NB4 (cell line): ENCODE results near the gene NDUFS6.

ENCODE experiments used
- DNase-seq: peaks from one replicate; pipeline ENCODE4 v3.0.0; 2010; ENCODE audit warnings: low read depth
- H3K4me3 ChIP-seq: one replicate; pipeline ENCODE4 v1.5.1; 2011; ENCODE audit warnings: mild to moderate bottlenecking, low read depth, low read length, moderate library complexity
- MYC ChIP-seq: IDR thresholded peaks from 2 replicates; pipeline ENCODE4 v1.6.1; 2011; ENCODE audit warnings: low read depth, low read length
- POLR2A ChIP-seq: IDR thresholded peaks from 2 replicates; pipeline ENCODE4 v1.6.1; 2011; ENCODE audit warnings: mild to moderate bottlenecking; ENCODE audit not compliant: insufficient read length; ENCODE audit errors: extremely low read depth
- TF ChIP-seq, protein P1 (sequence below): IDR thresholded peaks from one replicate; pipeline ENCODE4 v1.5.1; 2012; ENCODE audit warnings: low read depth, low read length
- TF ChIP-seq, protein P2 (sequence below): IDR thresholded peaks from 2 replicates; pipeline ENCODE4 v1.6.1; 2011; ENCODE audit warnings: low read depth, low read length

NDUFS6 gene

DNA sequence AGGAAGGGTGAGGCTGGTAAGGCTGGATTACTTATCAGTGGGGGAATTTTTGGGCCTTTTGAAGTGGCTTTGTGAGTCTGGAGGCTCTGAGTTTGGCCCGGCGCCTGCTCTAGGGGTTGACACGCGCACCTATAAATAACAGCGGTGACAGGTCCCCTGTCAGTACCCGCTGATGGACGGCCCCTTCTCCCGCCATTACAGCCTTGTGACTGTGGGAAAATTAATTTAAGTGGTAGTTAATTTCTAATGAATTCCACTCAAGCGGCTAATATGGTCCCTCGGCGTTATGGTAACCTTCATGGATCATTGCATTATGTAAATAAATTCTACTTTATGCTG lies 18.0 kb upstream of the NDUFS6 start:
- H3K4me3 ChIP-seq, result no peak overlapping the region
- no peak for DNase-seq
- no peak for TF ChIP-seq MYC
- no peak for TF ChIP-seq POLR2A
- TF ChIP-seq, protein P1, sequence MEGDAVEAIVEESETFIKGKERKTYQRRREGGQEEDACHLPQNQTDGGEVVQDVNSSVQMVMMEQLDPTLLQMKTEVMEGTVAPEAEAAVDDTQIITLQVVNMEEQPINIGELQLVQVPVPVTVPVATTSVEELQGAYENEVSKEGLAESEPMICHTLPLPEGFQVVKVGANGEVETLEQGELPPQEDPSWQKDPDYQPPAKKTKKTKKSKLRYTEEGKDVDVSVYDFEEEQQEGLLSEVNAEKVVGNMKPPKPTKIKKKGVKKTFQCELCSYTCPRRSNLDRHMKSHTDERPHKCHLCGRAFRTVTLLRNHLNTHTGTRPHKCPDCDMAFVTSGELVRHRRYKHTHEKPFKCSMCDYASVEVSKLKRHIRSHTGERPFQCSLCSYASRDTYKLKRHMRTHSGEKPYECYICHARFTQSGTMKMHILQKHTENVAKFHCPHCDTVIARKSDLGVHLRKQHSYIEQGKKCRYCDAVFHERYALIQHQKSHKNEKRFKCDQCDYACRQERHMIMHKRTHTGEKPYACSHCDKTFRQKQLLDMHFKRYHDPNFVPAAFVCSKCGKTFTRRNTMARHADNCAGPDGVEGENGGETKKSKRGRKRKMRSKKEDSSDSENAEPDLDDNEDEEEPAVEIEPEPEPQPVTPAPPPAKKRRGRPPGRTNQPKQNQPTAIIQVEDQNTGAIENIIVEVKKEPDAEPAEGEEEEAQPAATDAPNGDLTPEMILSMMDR, result no peak
- TF ChIP-seq, protein P2, sequence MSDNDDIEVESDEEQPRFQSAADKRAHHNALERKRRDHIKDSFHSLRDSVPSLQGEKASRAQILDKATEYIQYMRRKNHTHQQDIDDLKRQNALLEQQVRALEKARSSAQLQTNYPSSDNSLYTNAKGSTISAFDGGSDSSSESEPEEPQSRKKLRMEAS, result no peak

DNA sequence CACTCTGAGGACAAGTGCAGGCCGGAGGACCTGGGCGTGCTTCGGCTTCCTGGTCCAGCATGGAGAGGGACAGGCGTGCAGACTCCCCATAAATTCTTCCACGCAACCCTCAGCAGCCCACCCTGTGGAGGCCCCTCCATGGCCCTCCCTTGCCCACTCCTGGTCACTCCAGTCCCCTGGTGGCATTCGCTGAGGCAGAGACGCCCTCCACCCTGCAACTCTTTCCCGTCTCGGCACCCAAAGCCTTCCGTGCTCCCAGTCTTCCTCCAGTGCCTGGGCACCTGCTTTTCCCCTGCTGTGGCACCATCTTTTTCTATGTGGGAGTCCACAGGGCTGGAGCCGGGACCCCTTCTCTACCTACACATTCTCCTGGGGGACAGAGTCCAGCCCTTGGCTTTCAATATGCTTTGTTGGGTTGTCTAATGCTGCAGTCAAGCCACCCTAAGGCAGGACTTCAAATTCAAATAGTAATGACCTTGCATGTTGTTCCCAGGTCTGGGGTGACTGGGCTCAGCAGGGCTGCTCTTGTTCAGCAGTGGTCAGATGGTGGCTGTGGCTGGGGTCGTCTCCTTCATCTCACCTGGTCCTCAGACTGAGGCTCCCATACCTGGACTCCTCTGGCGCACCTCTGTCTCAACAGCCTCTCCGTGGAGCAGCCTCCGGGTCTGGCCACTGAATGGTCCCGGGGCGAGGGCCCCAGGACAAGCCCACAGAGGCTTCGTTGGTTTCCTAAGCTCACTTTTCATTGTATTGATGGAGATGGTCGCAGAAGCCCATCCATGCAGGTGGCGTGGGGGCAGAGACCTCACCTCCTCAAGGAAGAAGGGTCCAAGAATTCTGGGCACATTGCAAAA lies 16.8 kb upstream of the NDUFS6 start:
- TF ChIP-seq, protein P1, result no peak
- H3K4me3 ChIP-seq, result no peak overlapping the region
- no peak for DNase-seq

DNA sequence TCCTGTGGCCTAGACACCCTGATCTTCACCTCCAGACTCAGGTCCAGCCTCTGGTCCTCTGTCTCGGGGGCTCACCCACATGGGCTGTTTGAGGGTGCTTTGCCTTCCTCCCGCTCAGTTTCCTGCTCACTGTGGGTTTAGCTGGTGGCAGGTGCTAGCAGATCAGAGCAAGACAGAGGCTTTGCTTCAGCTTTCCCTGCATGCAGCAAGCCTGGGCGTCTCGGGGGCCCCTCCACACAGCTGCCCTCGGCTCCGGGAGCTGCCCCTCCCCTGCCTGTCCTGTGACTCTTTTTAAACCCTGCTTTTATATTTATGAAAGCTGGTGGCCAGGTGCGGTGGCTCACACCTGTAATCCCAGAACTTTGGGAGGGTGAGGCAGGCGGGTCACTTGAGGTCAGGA lies 16.1 kb upstream of the NDUFS6 start:
- no peak for DNase-seq
- TF ChIP-seq, protein P2, result no peak
- no peak for TF ChIP-seq POLR2A
- TF ChIP-seq, protein P1, result no peak
- TF ChIP-seq MYC, result no peak
- H3K4me3 ChIP-seq, result no peak overlapping the region

DNA sequence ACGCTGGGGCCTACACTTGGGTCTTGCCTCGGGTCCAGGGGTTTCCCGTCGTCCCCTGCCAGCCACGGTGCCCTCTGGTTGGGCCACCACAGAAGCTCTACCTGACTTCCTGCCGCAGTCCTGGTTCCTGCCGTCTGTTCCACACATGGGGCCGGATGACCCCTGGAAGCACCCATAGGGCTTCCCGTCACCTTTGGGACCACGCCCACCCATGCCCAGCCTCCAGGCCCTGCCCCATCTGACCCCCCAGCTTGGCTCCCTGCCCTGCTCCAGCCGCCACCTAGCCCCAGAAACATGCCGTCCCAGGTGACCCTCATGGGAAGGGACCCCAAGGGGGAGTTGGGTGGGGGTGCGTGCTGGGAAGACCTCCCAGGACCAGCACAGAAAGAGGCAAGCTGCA lies 15.2 kb upstream of the NDUFS6 start:
- TF ChIP-seq, protein P1, result no peak
- TF ChIP-seq, protein P2, result no peak
- TF ChIP-seq POLR2A (no peak), MYC (no peak)
- H3K4me3 ChIP-seq, result no peak overlapping the region
- no peak for DNase-seq

DNA sequence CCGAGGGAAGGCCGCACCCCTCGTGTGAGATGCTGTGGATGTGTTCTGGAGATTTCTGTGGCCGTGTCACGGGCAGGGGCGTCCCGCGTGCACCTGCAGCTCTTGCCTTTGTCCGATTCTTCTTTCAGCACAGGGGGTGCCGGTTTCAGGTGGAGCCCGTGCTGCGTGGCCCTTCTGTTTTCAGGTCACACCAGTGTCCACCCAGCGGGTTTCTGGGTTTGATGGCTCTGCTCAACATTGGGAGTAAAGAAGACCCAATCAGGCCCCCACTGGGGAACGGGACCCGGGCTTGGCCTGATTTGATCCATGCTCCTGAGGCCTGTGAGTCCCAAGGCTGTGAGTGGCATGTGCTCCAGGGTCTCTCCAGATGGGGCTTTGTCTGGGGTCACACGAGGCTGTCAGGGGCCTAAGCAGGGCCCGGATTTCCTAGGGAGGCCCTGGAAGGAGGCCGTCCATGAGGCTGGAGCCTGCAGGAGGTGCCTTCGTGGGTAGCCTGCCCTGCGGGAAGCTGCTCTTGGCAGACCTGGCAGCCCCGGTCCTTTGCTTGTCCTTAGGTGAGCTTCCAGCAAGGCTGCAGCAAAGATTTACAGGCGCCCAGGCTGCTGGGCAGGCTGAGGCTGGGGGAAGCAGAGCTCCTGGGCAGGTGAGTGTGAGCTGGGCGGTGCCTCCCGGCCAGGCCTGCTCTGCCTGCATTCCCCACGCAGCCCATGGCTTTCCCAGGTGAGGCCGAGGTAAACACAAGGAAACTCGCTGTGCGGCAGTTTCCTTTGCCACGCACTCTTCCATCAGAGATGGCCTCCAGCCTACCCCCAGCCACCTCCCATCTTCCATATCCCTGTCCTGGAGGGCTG lies 14.4 kb upstream of the NDUFS6 start:
- no peak for TF ChIP-seq POLR2A
- TF ChIP-seq, protein P2, result no peak
- no peak overlapping the region for H3K4me3 ChIP-seq
- no peak for DNase-seq

DNA sequence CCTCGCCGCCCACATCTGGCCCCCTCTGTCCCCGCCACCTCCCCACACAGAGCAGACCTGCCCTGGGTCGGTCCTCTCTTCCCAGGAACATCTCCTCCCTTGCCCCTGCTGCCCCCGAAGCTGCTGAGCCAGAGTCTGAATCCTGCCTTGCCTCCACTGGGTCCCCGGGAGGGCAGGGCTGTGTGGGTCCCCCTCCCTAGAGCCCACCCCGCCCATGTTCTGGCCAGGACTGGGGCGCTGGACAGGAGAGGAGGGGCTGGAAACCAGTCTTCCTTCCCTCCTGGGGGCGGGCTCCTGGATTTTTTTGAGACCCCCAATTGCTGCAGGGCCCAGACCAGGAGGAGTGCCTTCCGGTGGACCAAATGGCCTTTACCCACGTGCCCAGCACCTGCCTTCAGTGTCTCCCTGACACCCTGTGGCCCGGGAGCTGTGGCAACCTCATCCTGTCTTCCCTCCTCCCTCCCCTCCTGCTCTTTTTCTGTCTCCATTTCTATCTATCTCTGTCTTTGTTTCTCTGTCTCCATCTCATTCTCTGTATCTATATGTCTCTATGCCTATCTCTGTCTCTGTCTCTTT lies 13.6 kb upstream of the NDUFS6 start:
- DNase-seq, result no peak
- H3K4me3 ChIP-seq, result no peak overlapping the region
- TF ChIP-seq, protein P1, result no peak
- no peak for TF ChIP-seq POLR2A
- TF ChIP-seq MYC, result no peak
- TF ChIP-seq, protein P2, result no peak
